GM10248 (cell line): ENCODE data around the gene AP3S2.

Source experiments
- CTCF ChIA-PET: fragments of 300-600 bp; sonication (Branson Sonifier 250); formaldehyde crosslinking; extraction: SDS; loops from one replicate; lab custom pipeline; 2021; ENCODE audit warnings: antibody characterized with exemption; lab: Yijun Ruan, JAX
- POLR2A ChIA-PET: fragments of 350-650 bp; sonication (Branson Sonifier 250); formaldehyde crosslinking; extraction: SDS; loops from one replicate; lab custom pipeline; 2020; ENCODE audit warnings: antibody characterized with exemption; lab: Yijun Ruan, JAX
- DNase-seq: peaks from one replicate; pipeline ENCODE4 v3.0.0; 2012; ENCODE audit errors: extremely low spot score
- CTCF ChIP-seq: IDR thresholded peaks from 2 replicates; pipeline ENCODE4 v1.5.1; 2012; ENCODE audit warnings: mild to moderate bottlenecking, low read depth; ENCODE audit errors: extremely low read depth, missing control alignments, control extremely low read depth

AP3S2 gene

GRCh38 chr15:89883518-89883917 is 10.3 kb downstream of the AP3S2 start:
- ChIA-PET CTCF (interaction anchor here (0.7 to 1.9 kb wide), 4 partner anchors 9 to 187 kb away, joined by 4 to 7 read pairs (median 5); partner anchors contain the start of gene AP3S2), POLR2A (no interaction called here)
- DNase-seq = no peak

GRCh38 chr15:89880727-89881126 is 13.1 kb downstream of the AP3S2 start:
- DNase-seq = no peak
- TF ChIP-seq CTCF = no peak
- ChIA-PET CTCF (no interaction called here), POLR2A (no interaction called here)

More at GRCh38 chr15:89883518-89883917, 10.3 kb downstream of the AP3S2 start:
- no peak for TF ChIP-seq CTCF

- DNase-seq = no peak
- no peak for TF ChIP-seq CTCF
- ChIA-PET POLR2A (no interaction called here), CTCF (interaction anchor here (5.0 to 8.9 kb wide), 3 partner anchors 11 to 118 kb away, joined by 46 to 178 read pairs (median 164); partner anchors contain the start of gene AP3S2)
Observed at GRCh38 chr15:89878323-89878722, 15.5 kb downstream of the AP3S2 start.

- no peak for DNase-seq
- POLR2A ChIA-PET = no interaction called here
- CTCF ChIA-PET = interaction anchor here (0.8 to 8.9 kb wide), 9 partner anchors 12 to 215 kb away, joined by 3 to 178 read pairs (median 7); partner anchors contain the start of genes AP3S2 and MESP1
- no peak for TF ChIP-seq CTCF
Observed at GRCh38 chr15:89877083-89877425, 16.7 kb downstream of the AP3S2 start.

- DNase-seq = no peak
- POLR2A ChIA-PET = no interaction called here
- TF ChIP-seq CTCF = no peak
- CTCF ChIA-PET = interaction anchor here (0.8 to 8.9 kb wide), 10 partner anchors 11 to 215 kb away, joined by 3 to 178 read pairs (median 6); partner anchors contain the start of genes AP3S2 and MESP1
Observed at GRCh38 chr15:89876396-89877082, 17.3 kb downstream of the AP3S2 start.

GRCh38 chr15:89875741-89876140 is 18.1 kb downstream of the AP3S2 start:
- CTCF ChIA-PET = interaction anchor here (1.4 to 8.9 kb wide), 16 partner anchors 11 to 205 kb away, joined by 3 to 178 read pairs (median 6); partner anchors contain the start of genes AP3S2 and MESP1
- no peak for DNase-seq
- POLR2A ChIA-PET = no interaction called here
- no peak for TF ChIP-seq CTCF
